Adipocyte (in vitro differentiated cells): ENCODE measurements around the gene AK8.

ENCODE experiments used
- DNase-seq: peaks from one replicate; pipeline ENCODE4 v3.0.0-alpha.2; 2015; ENCODE audit warnings: low read depth
- H3K27me3 ChIP-seq: replicated peaks from 2 replicates; pipeline ENCODE4 v1.7.0; 2013; ENCODE audit warnings: mild to moderate bottlenecking, low read length, moderate library complexity; ENCODE audit not compliant: control insufficient read depth, insufficient read depth
- H3K36me3 ChIP-seq: 2 replicates; pipeline ENCODE4 v1.7.0; 2013; ENCODE audit warnings: low read length, mild to moderate bottlenecking, moderate library complexity; ENCODE audit not compliant: control insufficient read depth, insufficient read depth, severe bottlenecking
- H3K4me1 ChIP-seq: 2 replicates; pipeline ENCODE4 v1.7.0; 2013; ENCODE audit warnings: mild to moderate bottlenecking, low read length, moderate library complexity; ENCODE audit not compliant: control insufficient read depth, insufficient read depth
- H3K4me3 ChIP-seq: 2 replicates; pipeline ENCODE4 v1.7.0; 2013; ENCODE audit warnings: mild to moderate bottlenecking, low read length, moderate library complexity
- H3K9ac ChIP-seq: 2 replicates; pipeline ENCODE4 v1.7.0; 2013; ENCODE audit warnings: mild to moderate bottlenecking, low read length, moderate library complexity
- H3K9me3 ChIP-seq: 2 replicates; pipeline ENCODE4 v1.7.0; 2013; ENCODE audit warnings: mild to moderate bottlenecking, low read length, moderate library complexity; ENCODE audit not compliant: control insufficient read depth

AK8 gene, protein sequence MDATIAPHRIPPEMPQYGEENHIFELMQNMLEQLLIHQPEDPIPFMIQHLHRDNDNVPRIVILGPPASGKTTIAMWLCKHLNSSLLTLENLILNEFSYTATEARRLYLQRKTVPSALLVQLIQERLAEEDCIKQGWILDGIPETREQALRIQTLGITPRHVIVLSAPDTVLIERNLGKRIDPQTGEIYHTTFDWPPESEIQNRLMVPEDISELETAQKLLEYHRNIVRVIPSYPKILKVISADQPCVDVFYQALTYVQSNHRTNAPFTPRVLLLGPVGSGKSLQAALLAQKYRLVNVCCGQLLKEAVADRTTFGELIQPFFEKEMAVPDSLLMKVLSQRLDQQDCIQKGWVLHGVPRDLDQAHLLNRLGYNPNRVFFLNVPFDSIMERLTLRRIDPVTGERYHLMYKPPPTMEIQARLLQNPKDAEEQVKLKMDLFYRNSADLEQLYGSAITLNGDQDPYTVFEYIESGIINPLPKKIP

DNA sequence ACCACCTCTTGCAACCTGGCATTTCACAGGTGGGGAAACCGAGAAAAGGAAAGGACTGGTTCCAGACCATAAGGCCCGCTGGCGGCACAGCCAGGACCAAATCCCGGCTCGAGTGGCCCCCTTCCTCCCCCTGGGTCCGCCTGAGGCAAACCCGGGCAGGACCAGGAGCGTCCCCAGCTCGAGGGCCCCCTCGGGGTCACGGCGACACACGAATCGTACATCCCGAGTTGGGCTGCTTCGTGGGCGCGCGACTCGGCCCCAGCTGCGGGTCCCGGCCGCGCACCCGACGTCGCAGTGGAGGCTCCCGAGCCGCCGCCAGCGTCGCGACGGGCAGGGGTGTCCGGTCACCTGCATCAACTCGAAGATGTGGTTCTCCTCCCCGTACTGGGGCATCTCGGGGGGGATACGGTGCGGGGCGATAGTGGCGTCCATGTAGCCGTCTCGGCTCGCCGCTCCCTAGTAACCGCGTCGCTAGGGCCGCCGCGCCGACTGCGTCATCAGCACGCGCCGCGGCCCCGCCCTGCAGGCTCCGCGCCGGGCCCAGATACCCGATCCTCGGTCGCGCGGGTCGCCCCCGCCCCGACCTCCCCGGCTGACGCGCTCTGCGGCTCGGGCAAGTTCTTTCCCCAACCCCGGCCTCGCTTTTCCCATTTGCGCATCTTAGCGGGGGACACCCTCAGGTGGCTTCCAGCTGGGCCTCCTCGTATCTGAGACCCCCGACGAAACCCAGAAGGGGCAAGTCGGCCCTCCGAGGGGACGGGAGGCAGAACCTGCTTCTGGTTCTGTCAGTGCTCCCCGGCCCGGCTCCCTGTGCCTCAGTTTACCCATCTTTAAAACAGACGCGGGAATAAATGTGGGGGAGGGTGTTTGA lies at the start of gene AK8:
Gene AK8, minus strand, starts transcription at position 461 of the 871 bp plus-strand sequence. Its CDS starts 29 bp downstream, at position 432.
- peak within 1 kb of the TSS; percentile 97 for H3K9ac ChIP-seq
- H3K4me3 ChIP-seq: peak within 1 kb of the TSS; percentile 98
- peaks cover 8% of the 10 kb centered on the region for H3K4me1 ChIP-seq
- peak; percentile 90 for DNase-seq
- no peaks in the 10 kb centered on the region for H3K36me3 ChIP-seq
- no peaks in the 10 kb centered on the region for H3K9me3 ChIP-seq
- no peaks in the 10 kb centered on the region for H3K27me3 ChIP-seq

DNA sequence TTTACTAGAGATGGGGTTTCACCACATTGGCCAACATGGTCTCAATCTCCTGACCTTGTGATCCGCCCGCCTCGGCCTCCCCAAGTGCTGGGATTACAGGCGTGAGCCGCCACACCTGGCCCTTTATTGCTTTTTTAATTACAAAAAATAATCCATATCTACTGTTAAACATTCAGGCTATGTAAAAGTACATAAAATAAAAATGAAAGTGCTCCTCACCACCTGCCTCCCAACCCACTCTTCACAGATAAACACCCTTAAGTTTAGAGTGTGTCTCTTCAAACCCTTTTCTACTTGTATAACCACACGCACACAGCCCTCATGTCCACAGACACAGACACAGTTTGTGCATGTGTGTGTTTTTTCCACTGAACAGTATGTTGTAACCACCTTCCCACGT lies 49.6 kb upstream of the AK8 start:
- Histone ChIP-seq H3K4me1 (no peaks in the 10 kb centered on the region), H3K36me3 (peaks cover 69% of the 10 kb centered on the region), H3K9me3 (no peaks in the 10 kb centered on the region), H3K27me3 (no peaks in the 10 kb centered on the region), H3K9ac (no peak overlapping the region), H3K4me3 (no peak overlapping the region)
- DNase-seq: no peak

DNA sequence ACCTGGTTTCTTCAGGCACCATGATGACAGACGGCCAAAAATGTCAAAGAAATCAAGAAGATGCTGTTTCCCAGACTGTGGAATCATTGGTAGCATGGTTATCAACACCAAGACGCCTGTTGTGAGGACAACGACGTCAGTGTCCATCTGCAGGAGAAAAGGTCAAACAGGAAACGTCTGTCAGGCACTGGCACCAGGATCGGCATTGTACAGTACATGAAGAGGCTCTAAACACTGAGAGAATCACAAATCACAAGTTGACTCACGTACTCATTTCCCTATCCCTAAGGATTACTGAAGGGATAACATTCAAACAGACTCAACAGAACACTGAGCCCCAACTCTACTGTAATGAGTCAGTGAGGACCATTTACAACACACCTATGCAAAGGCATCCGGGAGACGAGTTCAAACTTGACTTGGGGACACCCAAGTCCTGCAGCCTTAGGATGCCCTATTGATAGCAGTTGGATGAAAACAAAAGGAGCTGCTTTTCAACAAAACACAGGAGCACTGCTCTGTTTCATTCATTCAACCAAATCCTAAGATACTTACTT lies 45.3 kb upstream of the AK8 start:
- no peak overlapping the region for H3K4me3 ChIP-seq
- no peak for DNase-seq
- H3K36me3 ChIP-seq: peaks cover 91% of the 10 kb centered on the region
- no peak overlapping the region for H3K9ac ChIP-seq
- no peaks in the 10 kb centered on the region for H3K4me1 ChIP-seq
- no peaks in the 10 kb centered on the region for H3K9me3 ChIP-seq
- H3K27me3 ChIP-seq: no peaks in the 10 kb centered on the region

DNA sequence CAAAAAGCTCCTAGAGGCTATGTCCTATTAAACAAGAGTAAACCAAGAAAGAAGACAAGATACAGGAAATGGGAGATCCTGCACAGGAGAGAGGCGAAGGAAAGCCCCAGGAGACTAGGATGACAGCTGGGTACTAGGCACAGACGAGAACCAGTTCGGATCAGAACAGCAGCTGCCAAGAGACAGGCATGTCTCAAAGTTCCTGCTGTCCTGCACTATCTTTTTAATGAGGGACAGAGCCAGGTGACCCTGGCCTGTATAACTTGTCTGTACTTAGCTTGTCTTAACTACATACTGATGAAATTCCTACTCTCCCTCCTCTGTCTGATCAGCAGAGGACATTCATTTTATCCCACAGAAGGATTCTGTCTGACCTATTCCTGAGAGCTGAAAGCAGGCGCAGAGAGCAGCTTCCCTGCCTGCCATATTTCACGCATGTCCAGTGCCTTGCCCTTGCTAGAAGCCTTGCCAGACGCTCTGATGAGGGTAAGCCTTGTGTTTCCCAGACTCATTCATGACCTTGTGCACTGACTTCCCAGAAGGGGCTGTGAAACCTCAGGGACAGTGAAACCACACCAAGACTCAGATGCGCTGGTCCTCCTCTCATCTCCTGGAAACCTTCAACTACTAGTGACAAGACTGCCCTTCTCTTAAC lies 41.7 kb upstream of the AK8 start:
- no peaks in the 10 kb centered on the region for H3K27me3 ChIP-seq
- no peak for DNase-seq
- peaks cover 90% of the 10 kb centered on the region for H3K36me3 ChIP-seq
- H3K4me1 ChIP-seq: no peaks in the 10 kb centered on the region
- H3K9me3 ChIP-seq: no peaks in the 10 kb centered on the region
- H3K9ac ChIP-seq: no peak overlapping the region
- H3K4me3 ChIP-seq: no peak overlapping the region

DNA sequence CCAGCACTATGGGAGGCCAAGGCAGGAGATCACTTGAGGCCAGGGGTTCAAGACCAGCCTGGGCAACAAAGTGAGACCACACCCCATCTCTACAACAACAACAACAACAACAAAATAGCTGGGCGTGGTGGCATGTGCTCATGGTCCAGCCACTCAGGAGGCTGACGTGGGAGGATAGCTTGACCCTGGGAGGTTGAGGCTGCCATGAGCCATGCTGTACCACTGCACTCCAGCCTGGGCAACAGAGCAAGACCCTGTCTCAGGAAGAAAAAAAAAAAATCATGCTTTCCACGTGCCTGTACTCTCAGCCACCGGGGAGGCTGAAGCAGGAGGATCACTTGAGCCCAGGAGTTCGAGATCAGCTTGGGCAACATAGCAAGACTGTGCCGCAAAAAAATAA lies 36.8 kb upstream of the AK8 start:
- no peak overlapping the region for H3K4me3 ChIP-seq
- H3K36me3 ChIP-seq: peaks cover 78% of the 10 kb centered on the region
- no peak for DNase-seq
- no peaks in the 10 kb centered on the region for H3K4me1 ChIP-seq
- H3K9ac ChIP-seq: no peak overlapping the region
- H3K9me3 ChIP-seq: no peaks in the 10 kb centered on the region
- H3K27me3 ChIP-seq: no peaks in the 10 kb centered on the region

DNA sequence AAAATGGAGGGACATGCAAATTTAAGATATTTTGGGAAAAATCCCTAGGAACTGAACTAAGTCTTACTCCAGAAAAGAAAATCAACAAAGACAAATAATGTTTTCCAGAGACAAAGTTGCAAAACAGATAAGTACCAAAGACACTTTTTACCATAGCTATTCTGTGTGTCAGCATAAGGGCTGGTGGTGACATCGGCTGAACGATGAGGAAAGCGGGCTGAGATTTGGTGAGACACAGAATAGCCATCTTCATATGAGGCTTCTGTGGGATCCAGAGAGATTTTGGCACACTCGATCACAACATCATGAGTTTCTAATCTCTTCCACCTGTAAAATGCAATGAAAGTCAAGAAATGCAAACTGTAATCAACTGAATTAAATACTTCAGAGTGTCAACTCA lies 34.0 kb upstream of the AK8 start:
- Histone ChIP-seq H3K36me3 (peaks cover 70% of the 10 kb centered on the region), H3K4me1 (no peaks in the 10 kb centered on the region)

DNA sequence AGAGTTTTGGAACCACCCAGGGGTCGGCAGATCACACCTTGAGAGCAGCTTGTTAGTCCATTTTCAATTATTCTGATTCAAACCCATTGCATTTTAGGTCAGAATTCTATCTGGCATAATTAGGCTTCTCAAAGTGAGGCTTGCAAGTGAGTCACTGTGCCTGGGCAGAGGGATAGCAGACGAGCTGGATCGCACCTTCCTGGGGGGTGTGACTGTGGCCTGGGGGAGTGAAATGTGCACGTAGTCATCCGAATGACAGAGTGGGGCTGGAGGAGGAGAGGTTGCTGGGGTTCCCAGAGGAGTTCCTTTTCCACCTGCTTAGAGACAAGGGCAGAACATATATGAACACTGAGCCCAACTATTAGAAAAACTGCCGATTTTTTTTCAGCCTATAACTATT lies 32.3 kb upstream of the AK8 start:
- no peak overlapping the region for H3K4me3 ChIP-seq
- peaks cover 72% of the 10 kb centered on the region for H3K36me3 ChIP-seq
- H3K9me3 ChIP-seq: no peaks in the 10 kb centered on the region
- no peak for DNase-seq
- no peak overlapping the region for H3K9ac ChIP-seq
- H3K4me1 ChIP-seq: no peaks in the 10 kb centered on the region
- H3K27me3 ChIP-seq: no peaks in the 10 kb centered on the region

More for the DNA sequence above, 34.0 kb upstream of the AK8 start:
- Histone ChIP-seq H3K27me3 (no peaks in the 10 kb centered on the region), H3K9ac (no peak overlapping the region), H3K9me3 (no peaks in the 10 kb centered on the region), H3K4me3 (no peak overlapping the region)
- no peak for DNase-seq

DNA sequence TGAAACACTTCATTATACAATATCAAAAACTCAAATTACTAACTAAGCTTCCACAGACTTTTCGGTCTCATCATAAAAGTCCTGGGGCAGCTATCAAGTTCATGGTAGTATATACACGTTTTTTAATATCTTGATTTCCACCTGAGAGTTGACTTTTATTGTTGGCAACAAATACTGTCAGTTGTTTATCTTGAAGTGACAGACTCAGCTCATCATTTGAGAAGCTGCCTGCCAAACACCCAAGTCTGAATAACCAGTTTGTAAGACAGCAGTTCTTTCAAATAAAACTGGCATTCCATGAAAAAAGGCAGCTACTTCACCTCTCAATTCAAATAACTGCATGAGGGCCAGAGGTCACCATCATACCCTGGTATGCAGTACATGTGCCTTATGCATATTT lies 31.2 kb upstream of the AK8 start:
- Histone ChIP-seq H3K9ac (no peak overlapping the region), H3K4me1 (no peaks in the 10 kb centered on the region), H3K4me3 (no peak overlapping the region), H3K36me3 (peaks cover 74% of the 10 kb centered on the region), H3K27me3 (no peaks in the 10 kb centered on the region), H3K9me3 (no peaks in the 10 kb centered on the region)
- DNase-seq: no peak

DNA sequence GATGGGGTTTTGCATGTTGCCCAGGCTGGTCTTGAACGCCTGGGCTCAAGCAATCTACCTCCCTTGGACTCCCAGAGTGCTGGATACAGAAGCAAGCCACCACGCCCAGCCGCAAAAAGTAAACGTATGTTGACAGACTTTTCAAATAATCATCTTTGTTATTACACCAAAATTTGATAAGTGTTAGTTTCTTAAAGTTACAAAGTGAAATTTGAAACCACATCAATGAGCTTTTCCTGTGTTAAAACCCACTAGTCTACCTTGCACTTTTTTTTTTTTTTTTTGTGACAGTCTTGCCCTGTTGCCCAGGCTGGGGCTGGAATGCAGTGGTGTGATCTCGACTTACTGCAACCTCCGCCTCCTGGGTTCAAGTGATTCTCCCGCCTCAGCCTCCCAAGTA lies 30.6 kb upstream of the AK8 start:
- DNase-seq: no peak
- H3K4me1 ChIP-seq: no peaks in the 10 kb centered on the region
- peaks cover 81% of the 10 kb centered on the region for H3K36me3 ChIP-seq
- H3K9me3 ChIP-seq: no peaks in the 10 kb centered on the region
- H3K4me3 ChIP-seq: no peak overlapping the region
- no peak overlapping the region for H3K9ac ChIP-seq
- no peaks in the 10 kb centered on the region for H3K27me3 ChIP-seq

DNA sequence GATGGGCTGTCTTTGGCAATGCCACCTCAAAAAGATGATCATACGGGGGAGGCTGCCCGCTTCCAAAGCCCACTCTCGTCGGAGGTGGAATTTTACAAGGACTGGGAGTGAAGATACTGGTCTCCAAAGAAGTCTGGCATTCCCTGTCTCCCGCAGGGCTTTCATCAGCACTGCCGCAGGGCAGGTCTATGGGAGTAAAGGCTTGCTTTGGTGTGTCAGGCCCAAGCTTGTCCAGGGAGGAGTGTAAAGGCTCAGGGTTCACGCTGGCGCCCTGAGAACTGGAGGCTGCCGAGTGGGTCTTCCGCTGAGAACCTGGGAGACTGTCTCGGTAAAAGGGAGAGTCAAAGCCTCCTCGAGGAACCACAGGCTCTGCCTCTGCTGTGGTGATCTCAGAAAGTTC lies 27.6 kb upstream of the AK8 start:
- no peak for DNase-seq

More for the DNA sequence above, 27.6 kb upstream of the AK8 start:
- Histone ChIP-seq H3K4me3 (no peak overlapping the region), H3K9me3 (no peaks in the 10 kb centered on the region), H3K27me3 (no peaks in the 10 kb centered on the region), H3K4me1 (no peaks in the 10 kb centered on the region), H3K9ac (no peak overlapping the region), H3K36me3 (peaks cover 77% of the 10 kb centered on the region)
